ENCODE data around the gene MUL1. TPM values are rescaled to one million over a fixed set of nuclear protein-coding genes. Genes with fewer than 3 reads are reported as not detected.

MUL1 gene
- total and polyA plus RNA-seq, 9 of the 15 experiments (the other 6 are each of a cell fraction or from before 2014, with no cell fraction given), result 10.4 to 32.9 (median 19.3) TPM

DNA sequence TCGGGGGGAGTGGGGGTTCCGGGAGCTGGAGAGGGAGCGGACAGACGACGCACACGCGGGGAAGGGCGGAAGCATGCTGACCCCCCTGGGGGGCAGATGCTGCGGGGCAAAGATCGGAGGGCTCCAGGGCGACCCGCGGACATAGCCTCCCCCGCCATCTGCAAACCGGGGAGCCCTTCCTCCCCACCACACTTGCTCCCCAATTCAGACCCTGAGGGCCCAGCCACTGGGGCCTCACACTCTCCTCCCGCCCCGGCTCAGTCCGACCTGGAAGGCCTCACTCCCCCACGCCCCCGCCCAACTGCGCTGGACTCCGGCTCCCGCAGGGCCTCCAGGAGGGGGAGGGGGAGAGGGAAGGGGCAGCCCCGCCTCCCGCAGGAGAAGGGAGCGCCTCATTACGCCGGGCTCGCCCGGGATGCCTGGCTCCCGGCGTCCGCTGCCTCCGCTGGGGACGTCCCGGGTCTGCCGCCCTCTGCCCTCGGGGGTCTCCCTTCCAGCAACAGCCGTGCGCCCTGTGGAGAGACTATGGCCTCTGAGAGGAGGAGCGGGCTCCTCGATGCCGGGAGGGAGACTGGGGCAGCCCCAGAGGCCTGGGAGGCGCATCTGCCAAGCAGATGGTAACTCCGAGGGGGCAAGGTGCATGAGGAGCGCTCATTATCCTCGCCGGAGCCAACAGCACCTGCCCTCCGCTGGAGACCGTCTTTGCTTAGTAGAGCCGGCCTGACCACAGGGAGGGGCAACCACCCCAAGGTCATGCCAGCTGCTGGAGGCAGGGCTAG is 21.3 kb downstream of the MUL1 start (continued):
- TF ChIP-seq ZNF584 (CRISPR knock-in tag; IDR thresholded peaks at IDR 0.05; ENCODE audit: low read depth) (no peak), LCOR (CRISPR knock-in tag; IDR thresholded peaks at IDR 0.05) (no peak), JUN (IDR thresholded peaks at IDR 0.05; ENCODE audit: borderline replicate concordance, low read depth, low read length) (no peak), JUN (CRISPR knock-in tag; IDR thresholded peaks at IDR 0.05; ENCODE audit: borderline replicate concordance) (no peak), PCBP1 (IDR thresholded peaks at IDR 0.05; ENCODE audit: low read depth, low read length, poor library complexity, severe bottlenecking) (peak; percentile 3), POLR2A (conservative IDR thresholded peaks at IDR 0.05) (0 out of 2 replicates have a peak, but pooled peaks have one; percentile 42), SRSF1 (IDR thresholded peaks at IDR 0.05; ENCODE audit: low read depth, low read length) (no peak), KAT8 (IDR thresholded peaks at IDR 0.05; ENCODE audit: low read depth) (no peak), ZNF830 (CRISPR knock-in tag; IDR thresholded peaks at IDR 0.05) (no peak), BMI1 (IDR thresholded peaks at IDR 0.05; ENCODE audit: low read length) (no peak), KAT7 (CRISPR knock-in tag; IDR thresholded peaks at IDR 0.05; ENCODE audit: borderline replicate concordance) (no peak), TAF7 (tag; IDR thresholded peaks at IDR 0.05) (peak; percentile 26; the same call in 1 of the 2 replicates)
- TF ChIP-seq, protein P1, sequence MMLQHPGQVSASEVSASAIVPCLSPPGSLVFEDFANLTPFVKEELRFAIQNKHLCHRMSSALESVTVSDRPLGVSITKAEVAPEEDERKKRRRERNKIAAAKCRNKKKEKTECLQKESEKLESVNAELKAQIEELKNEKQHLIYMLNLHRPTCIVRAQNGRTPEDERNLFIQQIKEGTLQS (IDR thresholded peaks at IDR 0.05), result no peak
- TF ChIP-seq, protein P1 (CRISPR knock-in tag; conservative IDR thresholded peaks at IDR 0.05), result no peak
- TF ChIP-seq, protein P2, sequence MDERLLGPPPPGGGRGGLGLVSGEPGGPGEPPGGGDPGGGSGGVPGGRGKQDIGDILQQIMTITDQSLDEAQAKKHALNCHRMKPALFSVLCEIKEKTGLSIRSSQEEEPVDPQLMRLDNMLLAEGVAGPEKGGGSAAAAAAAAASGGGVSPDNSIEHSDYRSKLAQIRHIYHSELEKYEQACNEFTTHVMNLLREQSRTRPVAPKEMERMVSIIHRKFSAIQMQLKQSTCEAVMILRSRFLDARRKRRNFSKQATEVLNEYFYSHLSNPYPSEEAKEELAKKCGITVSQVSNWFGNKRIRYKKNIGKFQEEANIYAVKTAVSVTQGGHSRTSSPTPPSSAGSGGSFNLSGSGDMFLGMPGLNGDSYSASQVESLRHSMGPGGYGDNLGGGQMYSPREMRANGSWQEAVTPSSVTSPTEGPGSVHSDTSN (CRISPR knock-in tag; IDR thresholded peaks at IDR 0.05; ENCODE audit: low read depth), result no peak
- TF ChIP-seq, protein P2 (tag; conservative IDR thresholded peaks at IDR 0.05; ENCODE audit: low read depth), result no peak
- TF ChIP-seq, protein P3, sequence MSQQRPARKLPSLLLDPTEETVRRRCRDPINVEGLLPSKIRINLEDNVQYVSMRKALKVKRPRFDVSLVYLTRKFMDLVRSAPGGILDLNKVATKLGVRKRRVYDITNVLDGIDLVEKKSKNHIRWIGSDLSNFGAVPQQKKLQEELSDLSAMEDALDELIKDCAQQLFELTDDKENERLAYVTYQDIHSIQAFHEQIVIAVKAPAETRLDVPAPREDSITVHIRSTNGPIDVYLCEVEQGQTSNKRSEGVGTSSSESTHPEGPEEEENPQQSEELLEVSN (IDR thresholded peaks at IDR 0.05; ENCODE audit: borderline replicate concordance in 1 of 2, extremely low read depth in 1 of 2, insufficient read depth in 1 of 2, insufficient read length in 1 of 2, low read depth in 1 of 2, low read length in 1 of 2, poor library complexity in 1 of 2, severe bottlenecking in 1 of 2), result peak in 1 of 2 experiments; percentile 54
- TF ChIP-seq, protein P4, sequence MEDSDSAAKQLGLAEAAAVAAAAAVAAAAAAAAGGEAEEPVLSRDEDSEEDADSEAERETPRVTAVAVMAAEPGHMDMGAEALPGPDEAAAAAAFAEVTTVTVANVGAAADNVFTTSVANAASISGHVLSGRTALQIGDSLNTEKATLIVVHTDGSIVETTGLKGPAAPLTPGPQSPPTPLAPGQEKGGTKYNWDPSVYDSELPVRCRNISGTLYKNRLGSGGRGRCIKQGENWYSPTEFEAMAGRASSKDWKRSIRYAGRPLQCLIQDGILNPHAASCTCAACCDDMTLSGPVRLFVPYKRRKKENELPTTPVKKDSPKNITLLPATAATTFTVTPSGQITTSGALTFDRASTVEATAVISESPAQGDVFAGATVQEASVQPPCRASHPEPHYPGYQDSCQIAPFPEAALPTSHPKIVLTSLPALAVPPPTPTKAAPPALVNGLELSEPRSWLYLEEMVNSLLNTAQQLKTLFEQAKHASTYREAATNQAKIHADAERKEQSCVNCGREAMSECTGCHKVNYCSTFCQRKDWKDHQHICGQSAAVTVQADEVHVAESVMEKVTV (CRISPR knock-in tag; IDR thresholded peaks at IDR 0.05), result no peak
